ENCODE data around the gene PRELID3B. TPM values are rescaled to one million over a fixed set of nuclear protein-coding genes. Genes with fewer than 3 reads are reported as not detected.
"Not testable (repeated sequence)": the region's sequence is repeated elsewhere in the genome, so short reads cannot be mapped to it uniquely, and the experiment has no call there.

Gene PRELID3B
- polyA plus RNA-seq, 2 donors: 25.0 to 38.1 TPM

- Histone ChIP-seq H3K9me3 (ENCODE audit: control insufficient read depth in 2 of 2, insufficient read depth in 1 of 2, low read depth in 1 of 2, low read length in 1 of 2) (no peaks in the 10 kb centered on the region), H3K36me3 (ENCODE audit: control insufficient read depth in 2 of 2, insufficient read depth in 2 of 2, low read length in 1 of 2) (no peaks in the 10 kb centered on the region), H3K4me3 (ENCODE audit: low read depth in 1 of 2, low read length in 2 of 2) (no peak overlapping the region), H3K27ac (ENCODE audit: low read depth in 2 of 2, low read length in 1 of 2) (no peak overlapping the region), H3K4me1 (ENCODE audit: control insufficient read depth in 2 of 2, insufficient read depth in 2 of 2, low read length in 1 of 2) (peaks cover 0 to 8% of the 10 kb centered on the region in 2 donors), H3K27me3 (ENCODE audit: control insufficient read depth in 1 of 2, insufficient read depth in 2 of 2, low read length in 2 of 2) (no peaks in the 10 kb centered on the region)
- 89 to 93% methylated on average over 17 of the region's 17 CpGs for WGBS, 2 donors
Observed at GRCh38 chr20:59014680-59015389, 27.8 kb downstream of the PRELID3B start.

GRCh38 chr20:59013959-59014608 is 28.5 kb downstream of the PRELID3B start:
- Histone ChIP-seq H3K9me3 (ENCODE audit: control insufficient read depth in 2 of 2, insufficient read depth in 1 of 2, low read depth in 1 of 2, low read length in 1 of 2) (no peaks in the 10 kb centered on the region), H3K4me1 (ENCODE audit: control insufficient read depth in 2 of 2, insufficient read depth in 2 of 2, low read length in 1 of 2) (peaks cover 0 to 8% of the 10 kb centered on the region in 2 donors), H3K27me3 (ENCODE audit: control insufficient read depth in 1 of 2, insufficient read depth in 2 of 2, low read length in 2 of 2) (no peaks in the 10 kb centered on the region), H3K4me3 (ENCODE audit: low read depth in 1 of 2, low read length in 2 of 2) (no peak overlapping the region), H3K36me3 (ENCODE audit: control insufficient read depth in 2 of 2, insufficient read depth in 2 of 2, low read length in 1 of 2) (no peaks in the 10 kb centered on the region), H3K27ac (ENCODE audit: low read depth in 2 of 2, low read length in 1 of 2) (no peak overlapping the region)
- 69% methylated on average over 13 of the region's 13 CpGs for WGBS, 2 donors

- no peaks in the 10 kb centered on the region for H3K36me3 ChIP-seq (ENCODE audit: control insufficient read depth in 2 of 2, insufficient read depth in 2 of 2, low read length in 1 of 2)
- H3K4me3 ChIP-seq (ENCODE audit: low read depth in 1 of 2, low read length in 2 of 2): no peak overlapping the region
- 86% methylated on average over 17 of the region's 17 CpGs for WGBS, 2 donors
Observed at GRCh38 chr20:59013031-59013951, 29.3 kb downstream of the PRELID3B start.

GRCh38 chr20:59011874-59012157 is 30.8 kb downstream of the PRELID3B start:
- H3K36me3 ChIP-seq (ENCODE audit: control insufficient read depth in 2 of 2, insufficient read depth in 2 of 2, low read length in 1 of 2); H3K27me3 ChIP-seq (ENCODE audit: control insufficient read depth in 1 of 2, insufficient read depth in 2 of 2, low read length in 2 of 2); H3K4me1 ChIP-seq (ENCODE audit: control insufficient read depth in 2 of 2, insufficient read depth in 2 of 2, low read length in 1 of 2); H3K9me3 ChIP-seq (ENCODE audit: control insufficient read depth in 2 of 2, insufficient read depth in 1 of 2, low read depth in 1 of 2, low read length in 1 of 2); H3K27ac ChIP-seq (ENCODE audit: low read depth in 2 of 2, low read length in 1 of 2); H3K4me3 ChIP-seq (ENCODE audit: low read depth in 1 of 2, low read length in 2 of 2): not testable (repeated sequence)
- 89 to 91% methylated on average over 3 of the region's 3 CpGs for WGBS, 2 donors

More at GRCh38 chr20:59013031-59013951, 29.3 kb downstream of the PRELID3B start:
- Histone ChIP-seq H3K27me3 (ENCODE audit: control insufficient read depth in 1 of 2, insufficient read depth in 2 of 2, low read length in 2 of 2) (no peaks in the 10 kb centered on the region), H3K27ac (ENCODE audit: low read depth in 2 of 2, low read length in 1 of 2) (no peak overlapping the region), H3K4me1 (ENCODE audit: control insufficient read depth in 2 of 2, insufficient read depth in 2 of 2, low read length in 1 of 2) (peaks cover 0 to 8% of the 10 kb centered on the region in 2 donors), H3K9me3 (ENCODE audit: control insufficient read depth in 2 of 2, insufficient read depth in 1 of 2, low read depth in 1 of 2, low read length in 1 of 2) (no peaks in the 10 kb centered on the region)

- Histone ChIP-seq H3K4me1 (ENCODE audit: control insufficient read depth in 2 of 2, insufficient read depth in 2 of 2, low read length in 1 of 2) (peaks cover 0 to 13% of the 10 kb centered on the region in 2 donors), H3K27ac (ENCODE audit: low read depth in 2 of 2, low read length in 1 of 2) (peak overlapping the region; percentile 3 to 42), H3K27me3 (ENCODE audit: control insufficient read depth in 1 of 2, insufficient read depth in 2 of 2, low read length in 2 of 2) (no peaks in the 10 kb centered on the region), H3K36me3 (ENCODE audit: control insufficient read depth in 2 of 2, insufficient read depth in 2 of 2, low read length in 1 of 2) (no peaks in the 10 kb centered on the region), H3K4me3 (ENCODE audit: low read depth in 1 of 2, low read length in 2 of 2) (no peak overlapping the region), H3K9me3 (ENCODE audit: control insufficient read depth in 2 of 2, insufficient read depth in 1 of 2, low read depth in 1 of 2, low read length in 1 of 2) (no peaks in the 10 kb centered on the region)
- WGBS, 2 donors: 52 to 60% methylated on average over 17 of the region's 17 CpGs
Observed at GRCh38 chr20:59010995-59011873, 31.4 kb downstream of the PRELID3B start.

GRCh38 chr20:59010321-59010994 is 32.1 kb downstream of the PRELID3B start:
- 46% methylated on average over 8 of the region's 8 CpGs for whole genome bisulfite sequencing, 2 donors
- H3K4me3 ChIP-seq (ENCODE audit: low read depth in 1 of 2, low read length in 2 of 2): no peak overlapping the region
- H3K36me3 ChIP-seq (ENCODE audit: control insufficient read depth in 2 of 2, insufficient read depth in 2 of 2, low read length in 1 of 2): no peaks in the 10 kb centered on the region
- no peaks in the 10 kb centered on the region for H3K27me3 ChIP-seq (ENCODE audit: control insufficient read depth in 1 of 2, insufficient read depth in 2 of 2, low read length in 2 of 2)
- peaks cover under 1 to 20% of the 10 kb centered on the region in 2 donors for H3K4me1 ChIP-seq (ENCODE audit: control insufficient read depth in 2 of 2, insufficient read depth in 2 of 2, low read length in 1 of 2)
- peak overlapping the region; percentile 2 to 42 for H3K27ac ChIP-seq (ENCODE audit: low read depth in 2 of 2, low read length in 1 of 2)
- no peaks in the 10 kb centered on the region for H3K9me3 ChIP-seq (ENCODE audit: control insufficient read depth in 2 of 2, insufficient read depth in 1 of 2, low read depth in 1 of 2, low read length in 1 of 2)

- H3K4me3 ChIP-seq (ENCODE audit: low read depth in 1 of 2, low read length in 2 of 2): no peak overlapping the region
- H3K27ac ChIP-seq (ENCODE audit: low read depth in 2 of 2, low read length in 1 of 2): no peak overlapping the region
- H3K36me3 ChIP-seq (ENCODE audit: control insufficient read depth in 2 of 2, insufficient read depth in 2 of 2, low read length in 1 of 2): peaks cover 0 to 2% of the 10 kb centered on the region in 2 donors
- H3K9me3 ChIP-seq (ENCODE audit: control insufficient read depth in 2 of 2, insufficient read depth in 1 of 2, low read depth in 1 of 2, low read length in 1 of 2): no peaks in the 10 kb centered on the region
- WGBS, 2 donors: 87 to 89% methylated on average over 8 of the region's 8 CpGs
- H3K27me3 ChIP-seq (ENCODE audit: control insufficient read depth in 1 of 2, insufficient read depth in 2 of 2, low read length in 2 of 2): no peaks in the 10 kb centered on the region
- peaks cover 3 to 25% of the 10 kb centered on the region in 2 donors for H3K4me1 ChIP-seq (ENCODE audit: control insufficient read depth in 2 of 2, insufficient read depth in 2 of 2, low read length in 1 of 2)
Observed at GRCh38 chr20:59008715-59009336, 33.8 kb downstream of the PRELID3B start.

- H3K36me3 ChIP-seq (ENCODE audit: control insufficient read depth in 2 of 2, insufficient read depth in 2 of 2, low read length in 1 of 2): peaks cover 0 to 2% of the 10 kb centered on the region in 2 donors
- H3K9me3 ChIP-seq (ENCODE audit: control insufficient read depth in 2 of 2, insufficient read depth in 1 of 2, low read depth in 1 of 2, low read length in 1 of 2): no peaks in the 10 kb centered on the region
- H3K27me3 ChIP-seq (ENCODE audit: control insufficient read depth in 1 of 2, insufficient read depth in 2 of 2, low read length in 2 of 2): no peaks in the 10 kb centered on the region
- peak overlapping the region in 1 of 2 donors; percentile 50 for H3K4me3 ChIP-seq (ENCODE audit: low read depth in 1 of 2, low read length in 2 of 2)
- H3K27ac ChIP-seq (ENCODE audit: low read depth in 2 of 2, low read length in 1 of 2): peak overlapping the region; percentile 56 to 65
- 82 to 83% methylated on average over 24 of the region's 24 CpGs for WGBS, 2 donors
- H3K4me1 ChIP-seq (ENCODE audit: control insufficient read depth in 2 of 2, insufficient read depth in 2 of 2, low read length in 1 of 2): peaks cover 3 to 25% of the 10 kb centered on the region in 2 donors
Observed at GRCh38 chr20:59007665-59008511, 34.7 kb downstream of the PRELID3B start.

Measured in esophagus (tissue), 2 donors.